Vagina (tissue), 2 donors: ENCODE measurements around the gene TMEM208. TPM values are rescaled to one million over a fixed set of nuclear protein-coding genes. Genes with fewer than 3 reads are reported as not detected.
A peak's percentile ranks its signal among the peaks of the same experiment; 100 is the strongest.

ENCODE experiments used
- DNase-seq, 2 donors: peaks; one replicate each; pipeline ENCODE4 v3.0.0-alpha.2; 2017; ENCODE audit errors: extremely low spot score in 2 of 2
- H3K27ac ChIP-seq: fragments of 200-600 bp; sonication (generic); one replicate; pipeline ENCODE4 v1.5.1; 2019
- H3K27me3 ChIP-seq: fragments of 200-600 bp; sonication (generic); one replicate; pipeline ENCODE4 v1.5.1; 2019
- H3K36me3 ChIP-seq, 2 donors: fragments of 200-600 bp; sonication (generic); one replicate each; pipeline ENCODE4 v1.5.1; 2017 to 2019
- H3K4me1 ChIP-seq: fragments of 200-600 bp; sonication (generic); one replicate; pipeline ENCODE4 v1.5.1; 2019
- H3K4me3 ChIP-seq, 2 donors: fragments of 200-600 bp; sonication (generic); 1 replicate in 1 of 2; 2 replicates in 1 of 2; pipeline ENCODE4 v1.5.1; 2016 to 2019
- H3K9me3 ChIP-seq: fragments of 200-600 bp; sonication (generic); one replicate; pipeline ENCODE4 v1.5.1; 2019
- POLR2A ChIP-seq, 2 donors: fragments of 450-650 bp; IDR thresholded peaks; one replicate each; pipeline ENCODE4 v1.6.1; 2017; ENCODE audit warnings: antibody characterized with exemption in 2 of 2, mild to moderate bottlenecking in 2 of 2, moderate library complexity in 2 of 2
- POLR2AphosphoS5 ChIP-seq, 2 donors: sonication (generic); formaldehyde crosslinking; IDR thresholded peaks; one replicate each; pipeline ENCODE4 v1.9.0; 2017; ENCODE audit warnings: antibody characterized with exemption in 2 of 2, mild to moderate bottlenecking in 2 of 2, low read depth in 1 of 2; ENCODE audit not compliant: insufficient read depth in 1 of 2
- intact Hi-C: fragments of 100-400 bp; cut with DNase I; formaldehyde crosslinking; loops from one replicate; pipeline ENCODE4 v1.15.1; 2023
- total RNA-seq: library from RNA; depleted of rRNA; stranded (reverse); fragments of >200 nt; gene quantifications from one replicate; pipeline ENCODE4 v1.2.3, GENCODE V29; 2016
- TF ChIP-seq, protein P1 (sequence below), 3 experiments: fragments of 450-650 bp in 2 of 3; fragments of 200-600 bp in 1 of 3; sonication (generic) in 1 of 3; IDR thresholded peaks; one replicate each; pipeline ENCODE4 v1.5.1; 2017 to 2019; ENCODE audit warnings: antibody characterized with exemption in 3 of 3, mild to moderate bottlenecking in 2 of 3, moderate library complexity in 2 of 3

Gene TMEM208
- total RNA-seq, 1 donor from 2014 or later, result 48.9 TPM

DNA sequence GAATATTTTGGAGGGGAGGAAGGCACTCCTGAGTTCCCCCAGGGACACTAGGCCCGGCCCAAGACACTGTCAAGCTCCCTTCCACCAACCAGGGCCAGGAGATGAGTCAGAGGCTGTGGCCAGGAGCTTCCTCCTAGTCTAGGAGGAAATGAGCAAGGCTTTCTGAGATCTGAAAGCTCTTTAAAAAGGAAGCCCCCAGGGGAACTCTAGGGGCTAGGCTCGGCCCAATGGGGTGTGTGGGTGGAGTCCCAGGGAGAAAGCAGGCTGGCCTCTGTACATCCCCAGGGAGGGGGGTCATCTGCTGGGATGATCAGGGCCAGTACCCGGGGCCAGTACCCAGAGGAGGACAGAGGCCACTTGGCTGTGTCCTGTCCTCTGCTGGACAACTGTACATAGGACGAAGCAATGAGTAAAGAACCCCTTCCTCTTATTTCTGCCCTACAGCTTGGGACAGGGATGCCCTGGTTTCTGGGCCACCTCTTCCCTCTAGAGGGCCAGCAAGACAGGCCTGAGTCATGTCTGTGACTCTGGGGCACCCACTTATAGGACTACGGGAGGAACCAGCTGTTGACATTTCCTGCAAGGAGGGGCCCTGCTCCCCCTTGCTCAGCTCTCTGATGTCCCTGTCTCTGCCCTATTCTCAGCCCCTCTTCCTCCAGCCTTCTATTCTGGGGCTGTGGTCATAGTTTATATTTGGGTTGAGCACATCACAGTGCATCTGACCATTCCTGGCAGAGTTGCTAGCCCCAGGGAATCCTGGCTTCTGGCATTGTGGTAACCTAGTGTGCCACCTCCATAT, 17.7 kb downstream of the TMEM208 start:
- intact Hi-C loops, result no loop called here
- Histone ChIP-seq H3K4me3 (no peak overlapping the region), H3K9me3 (no peaks in the 10 kb centered on the region), H3K36me3 (no peaks in the 10 kb centered on the region), H3K27ac (peak overlapping the region; percentile 85), H3K27me3 (no peaks in the 10 kb centered on the region), H3K4me1 (peaks cover 58% of the 10 kb centered on the region)
- no peak for DNase-seq
- TF ChIP-seq, protein P1, sequence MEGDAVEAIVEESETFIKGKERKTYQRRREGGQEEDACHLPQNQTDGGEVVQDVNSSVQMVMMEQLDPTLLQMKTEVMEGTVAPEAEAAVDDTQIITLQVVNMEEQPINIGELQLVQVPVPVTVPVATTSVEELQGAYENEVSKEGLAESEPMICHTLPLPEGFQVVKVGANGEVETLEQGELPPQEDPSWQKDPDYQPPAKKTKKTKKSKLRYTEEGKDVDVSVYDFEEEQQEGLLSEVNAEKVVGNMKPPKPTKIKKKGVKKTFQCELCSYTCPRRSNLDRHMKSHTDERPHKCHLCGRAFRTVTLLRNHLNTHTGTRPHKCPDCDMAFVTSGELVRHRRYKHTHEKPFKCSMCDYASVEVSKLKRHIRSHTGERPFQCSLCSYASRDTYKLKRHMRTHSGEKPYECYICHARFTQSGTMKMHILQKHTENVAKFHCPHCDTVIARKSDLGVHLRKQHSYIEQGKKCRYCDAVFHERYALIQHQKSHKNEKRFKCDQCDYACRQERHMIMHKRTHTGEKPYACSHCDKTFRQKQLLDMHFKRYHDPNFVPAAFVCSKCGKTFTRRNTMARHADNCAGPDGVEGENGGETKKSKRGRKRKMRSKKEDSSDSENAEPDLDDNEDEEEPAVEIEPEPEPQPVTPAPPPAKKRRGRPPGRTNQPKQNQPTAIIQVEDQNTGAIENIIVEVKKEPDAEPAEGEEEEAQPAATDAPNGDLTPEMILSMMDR (IDR thresholded peaks at IDR 0.05), result no peak
- TF ChIP-seq POLR2AphosphoS5 (IDR thresholded peaks at IDR 0.05; ENCODE audit: insufficient read depth in 1 of 2, low read depth in 1 of 2), result peak in 1 of 2 donors; percentile 56

DNA sequence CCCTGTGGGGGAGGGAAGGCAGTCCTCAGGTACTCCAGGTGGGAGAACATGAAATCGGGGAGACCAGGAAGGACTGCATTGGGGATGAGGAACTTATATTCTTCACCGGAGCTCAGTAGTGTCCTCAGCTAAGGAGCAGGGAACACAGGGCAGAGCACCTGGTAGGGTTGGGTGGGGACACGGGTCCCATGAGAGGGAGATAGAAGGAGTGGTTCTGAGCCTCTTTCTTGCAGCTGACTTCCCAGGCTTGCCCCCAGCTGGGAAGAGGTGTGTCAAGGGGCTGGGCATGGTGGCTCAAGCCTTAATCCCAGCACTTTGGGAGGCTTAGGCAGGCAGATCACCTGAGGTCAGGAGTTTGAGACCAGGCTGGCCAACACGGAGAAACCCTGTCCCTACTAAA, 18.3 kb downstream of the TMEM208 start:
- Histone ChIP-seq H3K27ac (peak overlapping the region; percentile 85), H3K36me3 (no peaks in the 10 kb centered on the region), H3K27me3 (no peaks in the 10 kb centered on the region), H3K9me3 (no peaks in the 10 kb centered on the region), H3K4me3 (no peak overlapping the region), H3K4me1 (peaks cover 59% of the 10 kb centered on the region)
- DNase-seq, result no peak
- TF ChIP-seq POLR2A (IDR thresholded peaks at IDR 0.05) (no peak), POLR2AphosphoS5 (IDR thresholded peaks at IDR 0.05; ENCODE audit: insufficient read depth in 1 of 2, low read depth in 1 of 2) (no peak)
- TF ChIP-seq, protein P1 (IDR thresholded peaks at IDR 0.05), result no peak
- intact Hi-C loops, result no loop called here

DNA sequence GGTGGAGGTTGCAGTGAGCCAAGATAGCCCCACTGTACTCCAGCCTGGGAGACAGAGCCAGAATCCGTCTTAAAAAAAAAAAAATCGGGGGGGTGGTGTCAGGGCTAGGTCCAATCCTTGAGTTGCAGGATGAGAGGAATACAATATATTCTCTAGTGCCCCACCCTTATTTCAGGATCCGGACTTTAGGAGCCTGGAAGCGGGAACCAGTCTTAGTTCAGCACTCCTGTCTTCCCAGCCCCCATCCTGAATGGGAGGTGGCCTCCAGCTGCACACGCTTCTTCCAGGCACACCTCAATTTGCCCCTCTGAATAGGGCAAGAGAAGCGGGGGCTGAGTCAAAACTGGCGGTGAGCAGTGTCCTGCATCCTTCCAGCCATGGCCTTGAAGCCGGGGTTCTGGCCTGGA, 18.7 kb downstream of the TMEM208 start:
- no peak for TF ChIP-seq POLR2A (IDR thresholded peaks at IDR 0.05)
- TF ChIP-seq, protein P1 (IDR thresholded peaks at IDR 0.05), result no peak
- no peak for TF ChIP-seq POLR2AphosphoS5 (IDR thresholded peaks at IDR 0.05; ENCODE audit: insufficient read depth in 1 of 2, low read depth in 1 of 2)
- H3K4me1 ChIP-seq, result peaks cover 59% of the 10 kb centered on the region
- intact Hi-C loops, result no loop called here
- DNase-seq, result no peak
- no peaks in the 10 kb centered on the region for H3K9me3 ChIP-seq
- H3K36me3 ChIP-seq, result no peaks in the 10 kb centered on the region
- peak overlapping the region; percentile 85 for H3K27ac ChIP-seq
- H3K27me3 ChIP-seq, result no peaks in the 10 kb centered on the region
- peak overlapping the region; percentile 92 to 93 for H3K4me3 ChIP-seq

DNA sequence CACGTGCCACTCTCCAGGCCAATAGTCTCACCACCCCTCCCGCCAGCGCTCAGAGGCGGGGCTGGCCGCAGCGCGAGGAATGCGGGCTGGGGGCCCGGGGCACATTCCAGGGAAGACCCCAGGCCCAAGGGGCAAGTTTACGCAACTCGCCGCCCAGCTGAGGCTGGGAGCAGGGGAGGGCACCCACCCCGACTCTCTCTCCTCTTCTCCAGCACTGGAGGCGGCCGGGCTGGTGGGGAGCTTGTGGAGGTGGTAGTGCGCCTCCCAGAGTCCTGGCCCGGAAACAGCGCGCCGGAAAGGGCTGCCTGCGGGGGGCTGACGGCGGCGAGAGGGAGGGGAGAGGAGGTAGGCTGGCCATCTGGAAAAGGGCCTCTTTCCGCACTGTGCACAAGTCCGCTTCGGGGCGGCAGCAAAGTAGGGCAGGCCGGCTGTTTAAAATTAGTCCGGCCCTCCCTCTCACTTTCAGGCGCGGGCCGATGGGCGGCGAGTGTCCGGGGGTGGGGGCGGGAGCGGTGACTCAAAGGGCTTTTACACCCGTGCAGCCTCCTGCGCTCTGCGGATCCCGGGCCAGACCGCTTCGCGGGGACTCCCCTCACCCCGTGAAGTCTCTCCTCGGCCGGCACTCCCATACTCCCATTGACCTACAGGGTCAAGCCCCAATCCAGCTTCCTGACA, 19.3 kb downstream of the TMEM208 start:
- no peak for DNase-seq
- peaks cover 59% of the 10 kb centered on the region for H3K4me1 ChIP-seq
- peak overlapping the region; percentile 85 for H3K27ac ChIP-seq
- no peaks in the 10 kb centered on the region for H3K36me3 ChIP-seq
- TF ChIP-seq POLR2AphosphoS5 (IDR thresholded peaks at IDR 0.05; ENCODE audit: insufficient read depth in 1 of 2, low read depth in 1 of 2) (peak in 1 of 2 donors; percentile 74), POLR2A (IDR thresholded peaks at IDR 0.05) (no peak)
- TF ChIP-seq, protein P1 (IDR thresholded peaks at IDR 0.05), result peak in 1 of 3 experiments; percentile 19
- no peaks in the 10 kb centered on the region for H3K27me3 ChIP-seq
- peak overlapping the region; percentile 92 to 93 for H3K4me3 ChIP-seq
- intact Hi-C loops, result no loop called here
- H3K9me3 ChIP-seq, result no peaks in the 10 kb centered on the region
